Transverse colon (tissue), 4 donors: Measurements from ENCODE around the gene MROH7. TPM values are rescaled to one million over a fixed set of nuclear protein-coding genes. Genes with fewer than 3 reads are reported as not detected.

Experiments
- DNase-seq: peaks from one replicate; pipeline ENCODE4 v3.0.0-alpha.2; 2019
- H3K27ac ChIP-seq, 4 donors: fragments of 200-600 bp; sonication (generic); 2 replicates each; pipeline ENCODE4 v1.5.1; 2016 to 2018; ENCODE audit warnings: inconsistent platforms in 4 of 4
- H3K27me3 ChIP-seq: fragments of 200-600 bp; sonication (generic); 2 replicates; pipeline ENCODE4 v1.5.1; 2017; ENCODE audit warnings: inconsistent platforms
- H3K36me3 ChIP-seq, 4 donors: fragments of 200-600 bp; sonication (generic); 2 replicates each; pipeline ENCODE4 v1.5.1; 2017 to 2019; ENCODE audit warnings: inconsistent platforms in 4 of 4
- H3K4me1 ChIP-seq, 4 donors: fragments of 200-600 bp; sonication (generic); 2 replicates each; pipeline ENCODE4 v1.5.1; 2017 to 2020; ENCODE audit warnings: inconsistent platforms in 4 of 4
- H3K4me3 ChIP-seq, 4 donors: fragments of 200-600 bp; sonication (generic); 1 replicate in 1 of 4; 2 replicates in 3 of 4; pipeline versions ENCODE4 v1.5.1 to v1.6.1; 2017 to 2019; ENCODE audit warnings: inconsistent platforms in 4 of 4
- H3K9me3 ChIP-seq, 2 donors: fragments of 200-600 bp; sonication (generic); 2 replicates each; pipeline ENCODE4 v1.5.1; 2017 to 2019; ENCODE audit warnings: inconsistent platforms in 2 of 2
- EP300 ChIP-seq: sonication (generic); formaldehyde crosslinking; IDR thresholded peaks from one replicate; pipeline ENCODE4 v1.6.1; 2017; ENCODE audit warnings: antibody characterized with exemption, low read depth
- POLR2A ChIP-seq: fragments of 450-650 bp; IDR thresholded peaks from one replicate; pipeline ENCODE4 v1.6.1; 2016; ENCODE audit warnings: antibody characterized with exemption, mild to moderate bottlenecking, moderate library complexity
- POLR2AphosphoS5 ChIP-seq, 3 donors: sonication (generic); formaldehyde crosslinking; IDR thresholded peaks; one replicate each; pipeline ENCODE4 v1.6.1; 2016; ENCODE audit warnings: antibody characterized with exemption in 3 of 3
- WGBS, 2 donors: methylation state at CpG; one replicate each; pipeline ENCODE4 v1.1.5; 2018; ENCODE audit warnings: low coverage in 1 of 2; 5-methylcytosine and 5-hydroxymethylcytosine counted together
- in situ Hi-C, 4 donors: fragments of 200-750 bp; cut with MboI; loops; one replicate each; pipeline versions ENCODE4 v1.15.0 to v1.15.1; 2017; ENCODE audit warnings: low sequenced_read_pairs in 3 of 4, low pct_ligation_motif_present in 1 of 4, low pct_unique_long_range_greater_than_20kb in 1 of 4
- intact Hi-C: fragments of 100-400 bp; cut with DNase I; formaldehyde crosslinking; loops from one replicate; pipeline ENCODE4 v1.15.1; 2023; ENCODE audit warnings: low total_unique reads
- total RNA-seq, 4 donors: library from RNA; depleted of rRNA; stranded (reverse); fragments of >200 nt; gene quantifications; one replicate each; pipeline ENCODE4 v1.1.0, GENCODE V29; 2016
- TF ChIP-seq, protein P1 (sequence below), 5 experiments: fragments of 200-600 bp in 3 of 5; fragments of 450-650 bp in 2 of 5; sonication (generic) in 3 of 5; IDR thresholded peaks; 1 replicate in 2 of 5; 2 replicates in 3 of 5; pipeline ENCODE4 v1.5.1; 2016 to 2017; ENCODE audit warnings: antibody characterized with exemption in 5 of 5, inconsistent platforms in 3 of 5, mild to moderate bottlenecking in 2 of 5, moderate library complexity in 1 of 5

MROH7 gene
- total RNA-seq, 4 donors from 2014 or later, result 16.1 to 69.9 (median 30.5) TPM

DNA sequence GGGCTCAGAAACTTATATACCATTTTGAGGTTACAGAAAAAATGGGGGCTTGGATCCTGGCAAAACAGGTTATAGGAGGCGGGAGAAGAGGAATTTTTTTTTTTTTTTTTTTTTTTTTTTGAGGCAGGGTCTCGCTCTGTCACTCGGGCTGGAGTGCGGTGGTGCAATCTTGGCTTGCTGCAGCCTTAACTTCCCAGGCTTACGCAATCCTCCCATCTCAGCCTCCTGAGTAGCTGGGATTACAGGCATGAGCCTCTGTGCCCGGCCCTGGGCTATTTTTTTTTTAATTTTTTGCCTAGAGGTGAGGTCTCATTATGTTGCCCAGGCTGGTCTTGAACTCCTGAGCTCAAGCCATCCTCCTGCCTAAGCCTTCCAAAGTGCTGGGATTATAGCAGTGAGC lies 24.7 kb downstream of the MROH7 start:
- Histone ChIP-seq H3K36me3 (no peaks in the 10 kb centered on the region), H3K9me3 (no peaks in the 10 kb centered on the region), H3K4me1 (no peaks in the 10 kb centered on the region), H3K4me3 (no peak overlapping the region), H3K27ac (no peak overlapping the region), H3K27me3 (no peaks in the 10 kb centered on the region)
- no peak for TF ChIP-seq POLR2A
- TF ChIP-seq, protein P1, sequence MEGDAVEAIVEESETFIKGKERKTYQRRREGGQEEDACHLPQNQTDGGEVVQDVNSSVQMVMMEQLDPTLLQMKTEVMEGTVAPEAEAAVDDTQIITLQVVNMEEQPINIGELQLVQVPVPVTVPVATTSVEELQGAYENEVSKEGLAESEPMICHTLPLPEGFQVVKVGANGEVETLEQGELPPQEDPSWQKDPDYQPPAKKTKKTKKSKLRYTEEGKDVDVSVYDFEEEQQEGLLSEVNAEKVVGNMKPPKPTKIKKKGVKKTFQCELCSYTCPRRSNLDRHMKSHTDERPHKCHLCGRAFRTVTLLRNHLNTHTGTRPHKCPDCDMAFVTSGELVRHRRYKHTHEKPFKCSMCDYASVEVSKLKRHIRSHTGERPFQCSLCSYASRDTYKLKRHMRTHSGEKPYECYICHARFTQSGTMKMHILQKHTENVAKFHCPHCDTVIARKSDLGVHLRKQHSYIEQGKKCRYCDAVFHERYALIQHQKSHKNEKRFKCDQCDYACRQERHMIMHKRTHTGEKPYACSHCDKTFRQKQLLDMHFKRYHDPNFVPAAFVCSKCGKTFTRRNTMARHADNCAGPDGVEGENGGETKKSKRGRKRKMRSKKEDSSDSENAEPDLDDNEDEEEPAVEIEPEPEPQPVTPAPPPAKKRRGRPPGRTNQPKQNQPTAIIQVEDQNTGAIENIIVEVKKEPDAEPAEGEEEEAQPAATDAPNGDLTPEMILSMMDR (IDR thresholded peaks at IDR 0.05), result no peak
- no peak for TF ChIP-seq EP300
- no peak for TF ChIP-seq POLR2AphosphoS5 (IDR thresholded peaks at IDR 0.05)
- WGBS, 2 donors, result 86% methylated on average over 5 to 6 of the region's 6 CpGs
- in situ Hi-C loops, result loop anchor here in 1 of 4 donors (10.0 kb wide), 1 partner anchor 148 kb away; no protein-coding TSS in a partner anchor
- no peak for DNase-seq
- intact Hi-C loops, result no loop called here

DNA sequence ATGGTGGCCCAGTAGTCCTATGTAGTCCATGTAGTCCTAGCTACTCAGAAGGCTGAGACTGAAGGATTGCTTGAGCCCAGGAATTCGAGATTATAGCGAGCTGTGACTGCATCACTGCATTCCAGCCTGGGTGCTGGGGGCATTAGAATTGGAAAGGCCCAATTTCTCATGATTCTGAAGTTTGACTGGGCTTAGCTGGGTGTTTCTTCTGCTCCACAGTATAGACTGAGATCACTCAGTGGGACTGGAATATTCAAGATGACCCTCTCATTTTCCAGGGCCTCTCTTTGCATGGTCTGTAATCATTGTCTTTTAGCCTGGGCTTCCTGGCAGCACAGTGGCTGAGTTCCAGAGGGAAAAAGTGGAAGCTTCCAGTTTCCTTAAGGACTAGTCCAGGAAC lies 26.2 kb downstream of the MROH7 start:
- H3K27me3 ChIP-seq, result no peaks in the 10 kb centered on the region
- no peak overlapping the region for H3K27ac ChIP-seq
- no peaks in the 10 kb centered on the region for H3K4me1 ChIP-seq
- H3K9me3 ChIP-seq, result no peaks in the 10 kb centered on the region
- no peaks in the 10 kb centered on the region for H3K36me3 ChIP-seq
- in situ Hi-C loops, result loop anchor here in 1 of 4 donors (10.0 kb wide), 1 partner anchor 147 kb away; no protein-coding TSS in a partner anchor
- no peak overlapping the region for H3K4me3 ChIP-seq
- TF ChIP-seq, protein P1 (IDR thresholded peaks at IDR 0.05), result no peak
- TF ChIP-seq POLR2AphosphoS5 (IDR thresholded peaks at IDR 0.05), result no peak
- no peak for TF ChIP-seq POLR2A
- no peak for TF ChIP-seq EP300
- intact Hi-C loops, result no loop called here
- 67% methylated on average over 2 of the region's 2 CpGs for WGBS, 2 donors
- no peak for DNase-seq

DNA sequence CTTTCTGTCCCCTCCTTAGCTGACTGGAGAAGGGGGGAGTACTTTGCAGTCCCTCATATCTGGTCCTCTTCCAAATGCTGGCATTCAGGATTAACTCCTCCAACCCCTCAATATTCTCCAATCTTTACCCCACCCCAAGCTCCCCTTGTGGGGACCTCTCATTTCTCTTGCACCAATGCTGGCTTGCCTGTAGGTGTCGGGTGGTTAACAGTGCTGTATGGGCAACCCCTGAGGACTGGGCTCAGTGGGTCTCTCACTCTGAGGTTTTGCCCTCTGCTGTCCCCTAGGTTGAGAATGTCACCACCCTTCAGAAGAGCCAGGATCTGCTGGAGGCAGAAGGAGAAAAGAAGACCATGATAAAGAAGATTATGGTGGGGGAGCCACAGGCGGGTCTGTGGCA lies 27.0 kb downstream of the MROH7 start:
- Histone ChIP-seq H3K4me1 (no peaks in the 10 kb centered on the region), H3K4me3 (no peak overlapping the region), H3K27ac (no peak overlapping the region), H3K36me3 (no peaks in the 10 kb centered on the region), H3K27me3 (no peaks in the 10 kb centered on the region), H3K9me3 (no peaks in the 10 kb centered on the region)
- intact Hi-C loops, result no loop called here
- 91% methylated on average over 2 of the region's 2 CpGs; no CpG with 5 or more reads in 1 of the 2 donors for WGBS, 2 donors
- no peak for DNase-seq
- TF ChIP-seq POLR2A (no peak), POLR2AphosphoS5 (IDR thresholded peaks at IDR 0.05) (no peak), EP300 (no peak)
- TF ChIP-seq, protein P1 (IDR thresholded peaks at IDR 0.05), result no peak
- in situ Hi-C loops, result loop anchor here in 1 of 4 donors (10.0 kb wide), 1 partner anchor 146 kb away; no protein-coding TSS in a partner anchor

DNA sequence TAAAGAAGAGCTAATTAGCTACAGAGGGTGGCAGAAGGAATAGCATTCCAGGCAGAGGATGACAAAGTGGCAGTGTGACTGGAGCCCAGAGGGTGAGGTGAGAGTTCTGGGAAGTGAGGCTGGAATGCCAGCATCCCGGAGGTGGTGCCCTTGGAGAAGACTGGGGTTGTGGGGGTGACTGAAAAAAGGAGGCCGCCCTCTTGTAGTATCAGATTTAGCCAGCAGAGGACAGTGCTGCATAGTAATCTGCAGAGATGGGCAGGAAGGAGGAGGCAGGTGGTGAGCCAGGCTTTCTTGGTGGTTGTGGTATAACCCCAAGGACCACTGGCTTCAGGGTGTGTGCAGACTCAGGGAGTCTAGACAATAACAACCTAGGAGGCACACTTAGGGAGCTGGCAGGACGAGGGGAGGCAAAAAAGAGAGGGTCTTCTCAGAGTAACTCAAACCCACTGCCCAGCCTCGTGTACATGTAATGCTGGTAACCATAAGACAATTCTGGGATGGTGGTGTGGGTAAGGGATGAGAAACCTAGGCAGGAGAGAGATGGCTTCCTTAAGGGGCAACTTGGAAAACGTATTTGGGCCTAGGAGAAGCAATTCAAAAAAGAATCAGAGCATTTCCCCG lies 30.5 kb downstream of the MROH7 start:
- 59 to 67% methylated on average over 4 to 6 of the region's 6 CpGs for WGBS, 2 donors

More for the DNA sequence above, 30.5 kb downstream of the MROH7 start:
- Histone ChIP-seq H3K4me1 (no peaks in the 10 kb centered on the region), H3K36me3 (no peaks in the 10 kb centered on the region), H3K27me3 (no peaks in the 10 kb centered on the region), H3K27ac (no peak overlapping the region), H3K4me3 (no peak overlapping the region), H3K9me3 (no peaks in the 10 kb centered on the region)
- peak; percentile 71 for DNase-seq
- in situ Hi-C loops, result loop anchor here in 1 of 4 donors (10.0 kb wide), 1 partner anchor 133 kb away; the partner anchor contains the start of gene TTC22
- no peak for TF ChIP-seq POLR2A
- TF ChIP-seq, protein P1 (IDR thresholded peaks at IDR 0.05), result peak; percentile 70 to 95 (median 91)
- intact Hi-C loops, result loop anchor here (5.0 kb wide), 1 partner anchor 140 kb away; no protein-coding TSS in a partner anchor
